GM10847 (cell line): ENCODE measurements around the gene MCRIP1.

Experiments used
- POLR2A ChIP-seq: IDR thresholded peaks from 2 replicates; pipeline ENCODE4 v1.6.1; 2011; ENCODE audit not compliant: insufficient read length; ENCODE audit errors: extremely low read depth

The MCRIP1 gene

GRCh38 chr17:81846743-81847689, 13.9 kb upstream of the MCRIP1 start:
- TF ChIP-seq POLR2A, result no peak

- TF ChIP-seq POLR2A, result no peak
Measured at GRCh38 chr17:81845881-81846742, 13.0 kb upstream of the MCRIP1 start.

- TF ChIP-seq POLR2A, result no peak
Measured at GRCh38 chr17:81845361-81845760, 12.3 kb upstream of the MCRIP1 start.

- no peak for TF ChIP-seq POLR2A
Measured at GRCh38 chr17:81844887-81845286, 11.8 kb upstream of the MCRIP1 start.

GRCh38 chr17:81844327-81844851, 11.3 kb upstream of the MCRIP1 start:
- TF ChIP-seq POLR2A, result no peak

- no peak for TF ChIP-seq POLR2A
Measured at GRCh38 chr17:81843713-81844326, 10.7 kb upstream of the MCRIP1 start.

- TF ChIP-seq POLR2A, result no peak
Measured at GRCh38 chr17:81842725-81843504, 9.8 kb upstream of the MCRIP1 start.

GRCh38 chr17:81842378-81842724, 9.3 kb upstream of the MCRIP1 start:
- no peak for TF ChIP-seq POLR2A

- no peak for TF ChIP-seq POLR2A
Measured at GRCh38 chr17:81841866-81842265, 8.8 kb upstream of the MCRIP1 start.

- no peak for TF ChIP-seq POLR2A
Measured at GRCh38 chr17:81840826-81841778, 8.0 kb upstream of the MCRIP1 start.

- no peak for TF ChIP-seq POLR2A
Measured at GRCh38 chr17:81839301-81839700, 6.2 kb upstream of the MCRIP1 start.

- TF ChIP-seq POLR2A, result no peak
Measured at GRCh38 chr17:81838753-81839255, 5.7 kb upstream of the MCRIP1 start.

- TF ChIP-seq POLR2A, result no peak
Measured at GRCh38 chr17:81837641-81838040, 4.5 kb upstream of the MCRIP1 start.

- no peak for TF ChIP-seq POLR2A
Measured at GRCh38 chr17:81834831-81835267, 1.8 kb upstream of the MCRIP1 start, which contains the start of gene PPP1R27. Gene PPP1R27, minus strand, starts transcription at chr17:81835050. Its CDS starts 97 bp downstream, at chr17:81834953.
